Esophagus squamous epithelium (tissue), 4 donors: ENCODE data around the gene WBP1.

Experiments used
- CTCF ChIP-seq, 6 experiments: fragments of 450-650 bp in 4 of 6; fragments of 200-600 bp in 2 of 6; sonication (generic) in 2 of 6; IDR thresholded peaks; one replicate each; pipeline ENCODE4 v1.5.1; 2016 to 2019; ENCODE audit warnings: antibody characterized with exemption in 6 of 6, mild to moderate bottlenecking in 4 of 6, moderate library complexity in 4 of 6
- POLR2A ChIP-seq, 4 donors: fragments of 450-650 bp; IDR thresholded peaks; one replicate each; pipeline ENCODE4 v1.6.1; 2017; ENCODE audit warnings: antibody characterized with exemption in 4 of 4, mild to moderate bottlenecking in 4 of 4, moderate library complexity in 3 of 4

GRCh38 chr2:74510272-74510671 is 52.0 kb downstream of the WBP1 start:
- TF ChIP-seq POLR2A (IDR thresholded peaks at IDR 0.05) (no peak), CTCF (IDR thresholded peaks at IDR 0.05) (no peak)
